OCI-LY7 (cell line): ENCODE data around the gene FOXK1. TPM values are rescaled to one million over a fixed set of nuclear protein-coding genes. Genes with fewer than 3 reads are reported as not detected.

Experiments used
- BruUV-seq: library from RNA; stranded (reverse); fragments of 400-500 nt; replicated peaks from 2 replicates; lab custom pipeline; 2021; lab: Mats Ljungman, UMichigan
- CTCF ChIA-PET: fragments of 300-600 bp; sonication (Branson Sonifier 250); formaldehyde crosslinking; loops from one replicate; lab custom pipeline; 2022; ENCODE audit warnings: antibody characterized with exemption; ENCODE audit not compliant: unreplicated experiment; lab: Charles Lee
- POLR2A ChIA-PET: fragments of 300-600 bp; sonication (Branson Sonifier 250); formaldehyde crosslinking; loops from one replicate; lab custom pipeline; 2022; ENCODE audit warnings: antibody characterized with exemption; lab: Charles Lee
- DNase-seq: peaks from one replicate; pipeline ENCODE4 v3.0.0-alpha.2; 2015; ENCODE audit warnings: low spot score
- H2AFZ ChIP-seq: fragments of 200-600 bp; sonication (generic), shearing (Covaris generic); 2 replicates; pipeline ENCODE4 v1.6.1; 2014; ENCODE audit warnings: mild to moderate bottlenecking, antibody characterized with exemption, low read length, moderate library complexity
- H3K27ac ChIP-seq: fragments of 200-600 bp; sonication (generic); 2 replicates; pipeline ENCODE4 v1.5.1; 2014; ENCODE audit warnings: mixed run types, low read depth, mild to moderate bottlenecking, moderate library complexity, low read length, inconsistent platforms; ENCODE audit not compliant: poor library complexity, severe bottlenecking
- H3K36me3 ChIP-seq: fragments of 200-600 bp; sonication (generic); 2 replicates; pipeline ENCODE4 v1.6.1; 2014; ENCODE audit warnings: mild to moderate bottlenecking, antibody characterized with exemption, low read length, moderate library complexity, mixed read lengths; ENCODE audit not compliant: insufficient read depth
- H3K4me1 ChIP-seq: fragments of 200-600 bp; sonication (generic); 2 replicates; pipeline ENCODE4 v1.5.1; 2014; ENCODE audit warnings: mild to moderate bottlenecking, low read length; ENCODE audit not compliant: insufficient read depth, poor library complexity, severe bottlenecking
- H3K4me2 ChIP-seq: fragments of 200-600 bp; sonication (generic); 2 replicates; pipeline ENCODE4 v1.6.1; 2014; ENCODE audit warnings: mild to moderate bottlenecking, low read length
- H3K4me3 ChIP-seq: fragments of 200-600 bp; sonication (generic); 2 replicates; pipeline ENCODE4 v1.5.1; 2014; ENCODE audit warnings: mild to moderate bottlenecking, low read depth, low read length; ENCODE audit not compliant: poor library complexity, severe bottlenecking
- H3K79me2 ChIP-seq: fragments of 200-600 bp; sonication (generic); 2 replicates; pipeline ENCODE4 v1.6.1; 2016; ENCODE audit warnings: low read depth, mild to moderate bottlenecking, low read length, moderate library complexity, mixed read lengths; ENCODE audit not compliant: insufficient read depth
- H3K9me2 ChIP-seq: fragments of 200-600 bp; sonication (generic); 2 replicates; pipeline ENCODE4 v1.6.1; 2016; ENCODE audit warnings: mild to moderate bottlenecking, low read length, mixed read lengths; ENCODE audit not compliant: insufficient read depth
- H3K9me3 ChIP-seq: fragments of 200-600 bp; sonication (generic); 2 replicates; pipeline ENCODE4 v1.6.1; 2014; ENCODE audit warnings: mild to moderate bottlenecking, mixed run types, low read length, mixed read lengths
- H4K20me1 ChIP-seq: fragments of 200-600 bp; sonication (generic); 2 replicates; pipeline ENCODE4 v1.6.1; 2014; ENCODE audit warnings: mild to moderate bottlenecking, antibody characterized with exemption, low read length, moderate library complexity, mixed read lengths; ENCODE audit not compliant: insufficient read depth
- EZH2phosphoT487 ChIP-seq: fragments of 200-600 bp; sonication (generic); IDR thresholded peaks from 2 replicates; pipeline ENCODE4 v1.6.1; 2018; ENCODE audit warnings: low read depth, borderline replicate concordance, mild to moderate bottlenecking, mixed run types, antibody characterized with exemption, low read length, moderate library complexity, mixed read lengths
- intact Hi-C: fragments of 100-400 bp; cut with micrococcal nuclease; formaldehyde crosslinking; loops from one replicate; pipeline ENCODE4 v1.10.0; 2022; ENCODE audit not compliant: unreplicated experiment
- total RNA-seq, 2 experiments: library from RNA; depleted of rRNA in 1 of 2; stranded (reverse); fragments of >200 nt in 1 of 2; shearing (Covaris generic) in 1 of 2; gene quantifications; 2 replicates each; pipeline ENCODE4 v1.2.3, GENCODE V29; 2014 to 2022
- TF ChIP-seq, protein P1 (sequence below): fragments of 200-600 bp; sonication (generic); conservative IDR thresholded peaks from 2 replicates; pipeline ENCODE4 v1.5.1; 2014; ENCODE audit warnings: mild to moderate bottlenecking, antibody characterized with exemption, low read length, moderate library complexity, mixed read lengths

FOXK1 gene
- total RNA-seq, 2 experiments from 2014 or later: 17.3 to 34.5 TPM

DNA sequence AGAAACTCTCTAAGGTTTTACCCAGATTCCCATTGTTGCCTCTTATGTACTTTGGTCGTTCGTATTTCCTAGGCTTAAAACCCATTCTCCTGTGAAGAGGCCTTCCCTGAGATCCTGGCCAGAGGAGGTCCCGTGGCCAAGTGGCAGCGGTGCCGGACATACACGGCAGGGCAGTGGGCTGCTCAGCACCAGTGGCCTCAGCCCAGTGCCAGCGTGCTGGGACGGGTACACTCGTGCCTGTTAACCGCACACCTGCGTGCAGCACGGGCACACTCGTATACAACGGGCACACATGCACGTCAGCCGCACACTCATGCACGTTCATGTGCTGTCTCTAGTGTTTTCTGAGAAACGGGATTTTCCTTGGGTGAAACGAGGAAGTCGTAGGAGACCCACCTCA, 40.2 kb downstream of the FOXK1 start:
- TF ChIP-seq, protein P1, sequence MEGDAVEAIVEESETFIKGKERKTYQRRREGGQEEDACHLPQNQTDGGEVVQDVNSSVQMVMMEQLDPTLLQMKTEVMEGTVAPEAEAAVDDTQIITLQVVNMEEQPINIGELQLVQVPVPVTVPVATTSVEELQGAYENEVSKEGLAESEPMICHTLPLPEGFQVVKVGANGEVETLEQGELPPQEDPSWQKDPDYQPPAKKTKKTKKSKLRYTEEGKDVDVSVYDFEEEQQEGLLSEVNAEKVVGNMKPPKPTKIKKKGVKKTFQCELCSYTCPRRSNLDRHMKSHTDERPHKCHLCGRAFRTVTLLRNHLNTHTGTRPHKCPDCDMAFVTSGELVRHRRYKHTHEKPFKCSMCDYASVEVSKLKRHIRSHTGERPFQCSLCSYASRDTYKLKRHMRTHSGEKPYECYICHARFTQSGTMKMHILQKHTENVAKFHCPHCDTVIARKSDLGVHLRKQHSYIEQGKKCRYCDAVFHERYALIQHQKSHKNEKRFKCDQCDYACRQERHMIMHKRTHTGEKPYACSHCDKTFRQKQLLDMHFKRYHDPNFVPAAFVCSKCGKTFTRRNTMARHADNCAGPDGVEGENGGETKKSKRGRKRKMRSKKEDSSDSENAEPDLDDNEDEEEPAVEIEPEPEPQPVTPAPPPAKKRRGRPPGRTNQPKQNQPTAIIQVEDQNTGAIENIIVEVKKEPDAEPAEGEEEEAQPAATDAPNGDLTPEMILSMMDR: no peak
- no peak for TF ChIP-seq EZH2phosphoT487
- ChIA-PET POLR2A (no interaction called here), CTCF (no interaction called here)
- Histone ChIP-seq H4K20me1 (no peaks in the 10 kb centered on the region), H3K4me2 (no peak overlapping the region), H3K36me3 (peaks cover 23% of the 10 kb centered on the region), H3K4me1 (peaks cover 2% of the 10 kb centered on the region), H3K9me3 (peaks cover under 1% of the 10 kb centered on the region; the same call in 1 of the 2 replicates), H3K27ac (no peak overlapping the region), H2AFZ (no peak overlapping the region), H3K9me2 (no peaks in the 10 kb centered on the region), H3K4me3 (no peak overlapping the region), H3K79me2 (no peaks in the 10 kb centered on the region)
- intact Hi-C loops: no loop called here
- BruUV-seq: no TSS peak
- DNase-seq: no peak

DNA sequence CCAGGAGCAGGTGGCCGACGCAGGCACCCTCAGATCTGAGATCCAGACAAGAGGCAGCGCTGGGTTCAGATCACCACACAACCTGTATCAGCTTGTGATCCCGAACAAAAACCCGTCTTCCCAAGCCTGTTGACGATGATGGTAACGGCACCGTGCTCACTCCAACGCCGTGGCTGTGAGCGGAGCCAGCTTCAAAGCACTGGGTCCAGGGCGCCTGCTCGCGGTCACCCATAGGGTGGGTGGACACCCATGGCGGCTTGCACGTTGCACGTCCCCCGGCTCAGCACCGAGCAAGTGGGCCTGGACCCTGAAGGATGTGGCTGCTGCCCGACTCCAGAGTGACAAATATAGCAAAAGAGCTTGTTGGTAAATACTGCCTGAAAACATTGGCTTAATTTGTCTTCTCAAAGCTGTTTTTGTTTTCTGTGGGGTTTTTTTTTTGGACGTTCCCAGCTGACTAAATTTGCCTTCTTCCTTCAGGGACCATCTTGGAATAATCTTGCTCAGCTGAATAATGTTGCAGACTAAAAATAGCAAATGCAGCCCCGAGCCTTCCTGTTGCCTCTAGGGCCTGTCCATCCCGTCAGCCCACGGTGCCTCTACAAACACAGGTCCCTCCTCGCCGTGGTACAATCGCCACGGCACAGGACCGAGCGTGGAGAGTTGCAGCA, 41.0 kb downstream of the FOXK1 start:
- BruUV-seq: no TSS peak
- ChIA-PET CTCF (no interaction called here), POLR2A (interaction anchor here (0.5 to 1.4 kb wide), 5 partner anchors 15 to 195 kb away, joined by 3 to 4 read pairs (median 3); no protein-coding TSS in a partner anchor)
- Histone ChIP-seq H3K4me1 (peaks cover 2% of the 10 kb centered on the region), H3K27ac (no peak overlapping the region), H3K4me2 (no peak overlapping the region), H3K4me3 (no peak overlapping the region), H3K9me3 (no peaks in the 10 kb centered on the region), H3K36me3 (peaks cover 15% of the 10 kb centered on the region; the same call in 1 of the 2 replicates), H3K79me2 (no peaks in the 10 kb centered on the region), H4K20me1 (peaks cover 4% of the 10 kb centered on the region; the same call in 1 of the 2 replicates), H3K9me2 (no peaks in the 10 kb centered on the region), H2AFZ (no peak overlapping the region)
- intact Hi-C loops: no loop called here
- DNase-seq: no peak
- TF ChIP-seq EZH2phosphoT487: no peak
- TF ChIP-seq, protein P1: no peak

DNA sequence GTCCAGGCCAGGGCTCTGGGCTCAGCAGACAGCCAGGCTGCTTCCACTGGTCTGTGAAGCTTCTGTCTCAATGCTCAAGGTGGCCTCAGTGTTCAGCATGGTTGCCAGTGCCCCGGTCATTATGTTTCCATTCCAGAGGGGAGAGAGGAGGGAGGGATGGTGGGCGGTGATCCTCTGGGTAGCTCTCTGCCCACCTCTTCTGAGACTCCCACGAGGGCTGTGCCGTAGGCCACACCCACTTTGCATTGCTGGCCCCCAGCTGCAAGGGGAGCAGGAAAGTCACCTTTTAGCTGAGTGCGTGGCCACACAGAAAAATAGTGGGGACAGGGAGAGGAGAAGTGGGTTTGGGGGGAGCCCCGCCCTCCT, 42.5 kb downstream of the FOXK1 start:
- BruUV-seq: no TSS peak

More for the DNA sequence above, 42.5 kb downstream of the FOXK1 start:
- no peak overlapping the region for H3K27ac ChIP-seq
- DNase-seq: no peak
- H3K9me3 ChIP-seq: no peaks in the 10 kb centered on the region
- H3K4me1 ChIP-seq: peaks cover 2% of the 10 kb centered on the region
- CTCF ChIA-PET: no interaction called here
- TF ChIP-seq, protein P1: no peak
- TF ChIP-seq EZH2phosphoT487: no peak
- no peaks in the 10 kb centered on the region for H3K9me2 ChIP-seq
- no peaks in the 10 kb centered on the region for H3K79me2 ChIP-seq
- POLR2A ChIA-PET: interaction anchor here (0.6 to 1.4 kb wide), 3 partner anchors 21 to 1980 kb away, joined by 3 to 4 read pairs (median 4); no protein-coding TSS in a partner anchor
- intact Hi-C loops: no loop called here
- no peak overlapping the region for H3K4me3 ChIP-seq
- peak overlapping the region; percentile 46; the same call in 1 of the 2 replicates for H3K4me2 ChIP-seq
- H4K20me1 ChIP-seq: peaks cover 4% of the 10 kb centered on the region; the same call in 1 of the 2 replicates
- H3K36me3 ChIP-seq: peaks cover 13% of the 10 kb centered on the region; the same call in 1 of the 2 replicates
- no peak overlapping the region for H2AFZ ChIP-seq
